GM19467 (cell line): Measurements from ENCODE around the gene ADAMTSL1.

ENCODE experiments used
- ATAC-seq: cut with Tn5 transposase; IDR thresholded peaks from one replicate; pipeline ENCODE4 v1.9.1; 2021; ENCODE audit warnings: mild to moderate bottlenecking, moderate library complexity; ENCODE audit not compliant: unreplicated experiment

Gene ADAMTSL1

GRCh38 chr9:18473652-18474279, at the start of gene ADAMTSL1:
Gene ADAMTSL1 (plus strand): TSS chr9:18474153. CDS start chr9:18474233, 80 bp downstream.
- ATAC-seq, result no peak

GRCh38 chr9:18427691-18428090, 46.3 kb upstream of the ADAMTSL1 start:
- ATAC-seq, result no peak

GRCh38 chr9:18428661-18429060, 45.3 kb upstream of the ADAMTSL1 start:
- no peak for ATAC-seq

- no peak for ATAC-seq
These were observed 44.9 kb upstream of the ADAMTSL1 start for GRCh38 chr9:18429070-18429469.

- ATAC-seq, result no peak
These were observed 40.3 kb upstream of the ADAMTSL1 start for GRCh38 chr9:18433620-18434019.

GRCh38 chr9:18437315-18438201, 36.4 kb upstream of the ADAMTSL1 start:
- ATAC-seq, result no peak

- no peak for ATAC-seq
These were observed 35.5 kb upstream of the ADAMTSL1 start for GRCh38 chr9:18438300-18438925.

GRCh38 chr9:18438951-18439350, 35.0 kb upstream of the ADAMTSL1 start:
- no peak for ATAC-seq

- no peak for ATAC-seq
These were observed 32.7 kb upstream of the ADAMTSL1 start for GRCh38 chr9:18441261-18441660.

- peak; percentile 95 for ATAC-seq
These were observed 31.1 kb upstream of the ADAMTSL1 start for GRCh38 chr9:18442629-18443491.

GRCh38 chr9:18447131-18447530, 26.8 kb upstream of the ADAMTSL1 start:
- no peak for ATAC-seq

- no peak for ATAC-seq
These were observed 26.4 kb upstream of the ADAMTSL1 start for GRCh38 chr9:18447541-18447940.

GRCh38 chr9:18448101-18448500, 25.9 kb upstream of the ADAMTSL1 start:
- no peak for ATAC-seq

- no peak for ATAC-seq
These were observed 22.5 kb upstream of the ADAMTSL1 start for GRCh38 chr9:18451406-18451805.

- ATAC-seq, result no peak
These were observed 21.7 kb upstream of the ADAMTSL1 start for GRCh38 chr9:18452276-18452675.

- no peak for ATAC-seq
These were observed 17.2 kb upstream of the ADAMTSL1 start for GRCh38 chr9:18456624-18457237.

GRCh38 chr9:18457510-18457909, 16.4 kb upstream of the ADAMTSL1 start:
- ATAC-seq, result no peak

- ATAC-seq, result no peak
These were observed 13.9 kb upstream of the ADAMTSL1 start for GRCh38 chr9:18459962-18460584.

- ATAC-seq, result no peak
These were observed 12.5 kb upstream of the ADAMTSL1 start for GRCh38 chr9:18461496-18461895.

- ATAC-seq, result no peak
These were observed 10.0 kb upstream of the ADAMTSL1 start for GRCh38 chr9:18463991-18464390.
